Smooth muscle cell (in vitro differentiated cells): ENCODE data around the gene GPX6. TPM values are rescaled to one million over a fixed set of nuclear protein-coding genes. Genes with fewer than 3 reads are reported as not detected.
"Not testable (repeated sequence)": the region's sequence is repeated elsewhere in the genome, so short reads cannot be mapped to it uniquely, and the experiment has no call there.

Experiments
- DNase-seq: peaks from one replicate; lab custom pipeline; 2025; ENCODE audit not compliant: unreplicated experiment; lab: John Stamatoyannopoulos, UW
- H2AFZ ChIP-seq: fragments of 200-600 bp; sonication (generic); 2 replicates; pipeline ENCODE4 v1.6.0; 2016; ENCODE audit warnings: antibody characterized with exemption, low read depth, mild to moderate bottlenecking
- H3F3A ChIP-seq: fragments of 200-600 bp; sonication (generic); 2 replicates; pipeline ENCODE4 v1.6.0; 2017; ENCODE audit warnings: antibody characterized with exemption, low read depth
- H3K27ac ChIP-seq: fragments of 200-600 bp; sonication (generic); 2 replicates; pipeline ENCODE4 v1.5.1; 2016; ENCODE audit warnings: low read depth, mild to moderate bottlenecking
- H3K27me3 ChIP-seq: fragments of 200-600 bp; sonication (generic); 2 replicates; pipeline ENCODE4 v1.6.1; 2016; ENCODE audit warnings: low read depth, mild to moderate bottlenecking
- H3K36me3 ChIP-seq: fragments of 200-600 bp; sonication (generic); 2 replicates; pipeline ENCODE4 v1.5.1; 2016; ENCODE audit warnings: low read depth
- H3K4me1 ChIP-seq: fragments of 200-600 bp; sonication (generic); 2 replicates; pipeline ENCODE4 v1.5.1; 2016; ENCODE audit warnings: low read depth
- H3K4me2 ChIP-seq: fragments of 200-600 bp; sonication (generic); 2 replicates; pipeline ENCODE4 v1.6.0; 2016; ENCODE audit warnings: mild to moderate bottlenecking
- H3K4me3 ChIP-seq: fragments of 200-600 bp; sonication (generic); 2 replicates; pipeline ENCODE4 v1.5.1; 2016; ENCODE audit warnings: mild to moderate bottlenecking
- H3K79me2 ChIP-seq: fragments of 200-600 bp; sonication (generic); 2 replicates; pipeline ENCODE4 v1.6.0; 2016; ENCODE audit warnings: low read depth, mild to moderate bottlenecking
- H3K9ac ChIP-seq: fragments of 200-600 bp; sonication (generic); 2 replicates; pipeline ENCODE4 v1.6.0; 2016; ENCODE audit warnings: low read depth
- H3K9me3 ChIP-seq: fragments of 200-600 bp; sonication (generic); replicated peaks from 2 replicates; pipeline ENCODE4 v1.5.1; 2016; ENCODE audit warnings: low read depth
- H4K20me1 ChIP-seq: fragments of 200-600 bp; sonication (generic); 2 replicates; pipeline ENCODE4 v1.6.0; 2016; ENCODE audit warnings: low read depth
- WGBS: methylation state at CpG from one replicate; pipeline ENCODE4 v1.1.7; 2016; ENCODE audit warnings: low lambda C conversion rate; 5-methylcytosine and 5-hydroxymethylcytosine counted together
- polyA plus RNA-seq: library from polyadenylated mRNA; unstranded; fragments of >200 nt; fragmentation: Nextera tagmentation; extraction: Ambion mirVana; gene quantifications from 2 replicates; pipeline ENCODE4 v1.2.1, GENCODE V29; 2016
- total RNA-seq: library from RNA; depleted of rRNA; stranded (reverse); fragments of >200 nt; gene quantifications from 2 replicates; pipeline ENCODE4 v1.2.3, GENCODE V29; 2014
- TF ChIP-seq, protein P1 (sequence below): fragments of 200-600 bp; sonication (generic); IDR thresholded peaks from 2 replicates; pipeline ENCODE4 v1.5.1; 2017; ENCODE audit warnings: borderline replicate concordance, mild to moderate bottlenecking, antibody characterized with exemption; ENCODE audit not compliant: insufficient read depth, poor library complexity, severe bottlenecking

Gene GPX6
- total and polyA plus RNA-seq, 2 experiments from 2014 or later: not detected

DNA sequence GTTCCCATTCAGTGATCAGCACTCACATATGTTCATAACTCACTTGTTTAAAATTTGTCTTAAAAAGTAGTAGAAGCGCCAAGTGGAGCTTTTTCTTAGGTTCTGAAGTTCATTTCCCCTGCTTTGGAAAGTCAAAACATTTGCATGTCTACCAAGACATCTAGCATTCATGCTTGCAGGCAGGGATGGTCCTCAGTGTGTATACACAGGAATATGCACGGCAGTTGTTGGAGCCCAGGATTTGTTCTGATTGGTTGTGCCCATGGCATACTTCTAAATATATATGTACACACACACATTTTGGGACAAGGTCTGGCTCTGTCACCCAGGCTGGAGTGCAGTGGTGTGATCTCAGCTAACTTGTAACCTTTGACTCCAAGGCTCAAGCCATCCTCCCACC, 2.4 kb upstream of the GPX6 start:
- Histone ChIP-seq H3F3A (no peaks in the 10 kb centered on the region), H3K4me1 (peaks cover 4% of the 10 kb centered on the region), H3K36me3 (no peaks in the 10 kb centered on the region), H3K27ac (no peak overlapping the region), H2AFZ (no peak overlapping the region), H3K9me3 (no peaks in the 10 kb centered on the region), H3K4me3 (no peak overlapping the region), H3K79me2 (no peaks in the 10 kb centered on the region), H3K4me2 (no peak overlapping the region), H3K9ac (no peak overlapping the region), H4K20me1 (no peaks in the 10 kb centered on the region), H3K27me3 (peaks cover 16% of the 10 kb centered on the region)
- TF ChIP-seq, protein P1, sequence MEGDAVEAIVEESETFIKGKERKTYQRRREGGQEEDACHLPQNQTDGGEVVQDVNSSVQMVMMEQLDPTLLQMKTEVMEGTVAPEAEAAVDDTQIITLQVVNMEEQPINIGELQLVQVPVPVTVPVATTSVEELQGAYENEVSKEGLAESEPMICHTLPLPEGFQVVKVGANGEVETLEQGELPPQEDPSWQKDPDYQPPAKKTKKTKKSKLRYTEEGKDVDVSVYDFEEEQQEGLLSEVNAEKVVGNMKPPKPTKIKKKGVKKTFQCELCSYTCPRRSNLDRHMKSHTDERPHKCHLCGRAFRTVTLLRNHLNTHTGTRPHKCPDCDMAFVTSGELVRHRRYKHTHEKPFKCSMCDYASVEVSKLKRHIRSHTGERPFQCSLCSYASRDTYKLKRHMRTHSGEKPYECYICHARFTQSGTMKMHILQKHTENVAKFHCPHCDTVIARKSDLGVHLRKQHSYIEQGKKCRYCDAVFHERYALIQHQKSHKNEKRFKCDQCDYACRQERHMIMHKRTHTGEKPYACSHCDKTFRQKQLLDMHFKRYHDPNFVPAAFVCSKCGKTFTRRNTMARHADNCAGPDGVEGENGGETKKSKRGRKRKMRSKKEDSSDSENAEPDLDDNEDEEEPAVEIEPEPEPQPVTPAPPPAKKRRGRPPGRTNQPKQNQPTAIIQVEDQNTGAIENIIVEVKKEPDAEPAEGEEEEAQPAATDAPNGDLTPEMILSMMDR: no peak
- WGBS: 88% methylated on average over 2 of the region's 2 CpGs
- DNase-seq: no peak

DNA sequence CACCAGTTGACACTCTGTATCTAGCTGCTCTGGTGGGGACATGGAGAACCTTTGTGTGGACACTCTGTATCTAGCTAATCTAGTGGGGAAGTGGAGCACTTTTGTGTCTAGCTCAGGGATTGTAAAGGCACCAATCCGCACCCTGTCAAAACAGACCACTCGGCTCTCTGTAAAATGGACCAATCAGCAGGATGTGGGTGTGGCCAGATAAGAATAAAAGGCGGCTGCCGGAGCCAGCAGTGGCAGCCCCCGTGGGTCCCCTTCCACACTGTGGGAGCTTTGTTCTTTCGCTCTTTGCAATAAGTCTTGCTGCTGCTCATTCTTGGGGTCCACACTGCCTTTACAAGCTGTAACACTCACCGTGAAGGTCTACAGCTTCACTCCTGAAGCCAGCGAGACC, 3.2 kb downstream of the GPX6 start:
- not testable (repeated sequence) for H3K79me2 ChIP-seq, H3K9me3 ChIP-seq, H2AFZ ChIP-seq, H3K27ac ChIP-seq, H3F3A ChIP-seq, H3K4me3 ChIP-seq, H4K20me1 ChIP-seq, H3K4me1 ChIP-seq, DNase-seq, H3K9ac ChIP-seq, H3K36me3 ChIP-seq, H3K4me2 ChIP-seq
- H3K27me3 ChIP-seq: peaks cover 16% of the 10 kb centered on the region
- 90% methylated on average over 8 of the region's 8 CpGs for WGBS

DNA sequence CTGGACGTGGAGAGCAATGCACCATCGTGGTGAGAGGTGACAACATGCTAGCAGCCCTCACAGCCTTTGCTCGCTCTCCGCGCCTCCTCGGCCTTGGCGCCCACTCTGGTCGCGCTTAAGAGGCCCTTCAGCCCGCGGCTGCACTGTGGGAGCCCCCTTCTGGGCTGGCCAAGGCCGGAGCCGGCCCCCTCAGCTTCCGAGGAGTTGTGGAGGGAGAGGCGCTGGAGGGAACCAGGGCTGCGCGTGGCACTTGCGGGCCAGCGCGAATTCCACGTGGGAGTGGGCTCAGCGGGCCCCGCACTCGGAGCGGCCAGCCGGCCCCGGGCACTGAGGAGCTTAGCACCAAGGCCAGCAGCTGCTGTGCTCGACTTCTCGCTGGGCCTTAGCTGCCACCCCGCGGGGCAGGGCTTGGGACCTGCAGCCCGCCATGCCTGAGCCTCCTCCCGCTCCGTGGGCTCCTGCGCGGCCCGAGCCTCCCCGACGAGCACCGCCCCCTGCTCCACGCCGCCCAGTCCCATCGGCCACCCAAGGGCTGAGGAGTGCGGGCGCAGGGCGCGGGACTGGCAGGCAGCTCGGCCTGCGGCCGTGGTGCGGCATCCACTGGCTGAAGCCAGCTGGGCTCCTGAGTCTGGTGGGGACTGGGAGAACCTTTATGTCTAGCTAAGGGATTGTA, 3.8 kb downstream of the GPX6 start:
- no peaks in the 10 kb centered on the region for H4K20me1 ChIP-seq
- peaks cover 10% of the 10 kb centered on the region for H3K27me3 ChIP-seq
- H3K9ac ChIP-seq: no peak overlapping the region
- no peaks in the 10 kb centered on the region for H3K4me1 ChIP-seq
- H3K27ac ChIP-seq: no peak overlapping the region
- H2AFZ ChIP-seq: no peak overlapping the region
- TF ChIP-seq, protein P1: no peak
- H3K4me3 ChIP-seq: no peak overlapping the region
- DNase-seq: no peak
- no peaks in the 10 kb centered on the region for H3K36me3 ChIP-seq
- no peak overlapping the region for H3K4me2 ChIP-seq
- WGBS: 96% methylated on average over 51 of the region's 51 CpGs
- H3K9me3 ChIP-seq: no peaks in the 10 kb centered on the region
- H3F3A ChIP-seq: no peaks in the 10 kb centered on the region
- no peaks in the 10 kb centered on the region for H3K79me2 ChIP-seq

DNA sequence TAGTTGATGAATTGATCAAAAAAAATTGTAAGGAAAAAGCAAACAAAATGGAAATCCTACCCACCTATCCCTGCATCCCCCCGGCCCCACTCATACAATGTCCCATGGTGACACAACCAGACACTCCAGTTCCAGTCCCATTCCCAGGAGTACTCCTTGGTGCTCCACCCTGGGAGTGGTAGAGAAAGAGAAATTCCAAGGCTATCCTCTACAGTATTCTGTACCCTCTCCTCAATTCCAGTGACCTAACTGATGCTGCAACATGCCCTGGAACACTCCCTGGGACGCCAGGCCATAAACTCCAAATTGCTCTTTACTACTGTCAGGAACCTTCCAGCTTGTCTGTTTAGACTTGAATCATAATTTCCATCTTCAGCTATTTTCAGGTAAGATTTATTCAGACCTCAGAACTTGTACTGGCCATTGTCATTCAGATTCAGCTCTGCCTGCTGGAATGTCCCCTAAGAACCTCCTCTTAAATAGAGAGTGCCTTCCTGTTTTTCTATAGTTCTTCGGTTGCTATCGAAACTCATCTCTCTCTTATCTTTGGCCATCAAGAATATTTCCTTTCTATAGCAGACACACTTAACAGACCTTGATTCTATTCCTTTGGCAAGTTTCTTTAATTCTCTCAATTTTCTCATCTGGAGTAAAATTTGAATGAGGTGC, 8.7 kb downstream of the GPX6 start:
- no peaks in the 10 kb centered on the region for H3K9me3 ChIP-seq
- no peak overlapping the region for H3K4me2 ChIP-seq
- H3K27me3 ChIP-seq: no peaks in the 10 kb centered on the region
- no peak overlapping the region for H3K9ac ChIP-seq
- H3F3A ChIP-seq: no peaks in the 10 kb centered on the region
- no peaks in the 10 kb centered on the region for H3K4me1 ChIP-seq
- no peak overlapping the region for H3K27ac ChIP-seq
- no peaks in the 10 kb centered on the region for H3K79me2 ChIP-seq
- TF ChIP-seq, protein P1: no peak
- H3K4me3 ChIP-seq: no peak overlapping the region
- no peak for DNase-seq
- WGBS: 83% methylated on average over 4 of the region's 4 CpGs
- H2AFZ ChIP-seq: no peak overlapping the region
- no peaks in the 10 kb centered on the region for H4K20me1 ChIP-seq
- no peaks in the 10 kb centered on the region for H3K36me3 ChIP-seq
